ENCODE data around the gene NDUFS2. TPM values are rescaled to one million over a fixed set of nuclear protein-coding genes. Genes with fewer than 3 reads are reported as not detected.

The NDUFS2 gene
- 139 and 181 TPM in 2 replicates for total RNA-seq (2011; cell fraction: chromatin; rRNA removed; ENCODE audit: low replicate concordance)
- 123 and 138 TPM in 2 replicates for total RNA-seq (2011; cell fraction: nucleolus; rRNA removed)
- total RNA-seq (2011; cell fraction: nucleoplasm; rRNA removed): 118 and 147 TPM in 2 replicates
- total RNA-seq (2014; rRNA removed) (158 and 175 TPM in 2 replicates), total RNA-seq (2014; rRNA removed; fragmentation: Illumina TruSeq; extraction: Trizol) (106 and 109 TPM in 2 replicates), total RNA-seq (2015; rRNA removed; fragmentation: Illumina TruSeq; extraction: Trizol) (147 TPM in 2 replicates), total RNA-seq (2021) (86.7 and 87.5 TPM in 2 replicates), polyA plus RNA-seq (2011; rRNA removed) (174 and 176 TPM in 2 replicates), polyA plus RNA-seq (2014; fragmentation: Illumina TruSeq; extraction: Trizol) (140 and 141 TPM in 2 replicates), polyA plus RNA-seq (2014; fragmentation: Nextera tagmentation; extraction: Ambion mirVana) (100 to 1,000 TPM in 1 of 2 experiments, 10 to 100 TPM in 1; 70.0 to 115 TPM), polyA plus RNA-seq (2014; rRNA removed) (172 and 181 TPM in 2 replicates), polyA minus RNA-seq (2011; rRNA and poly(A)+ RNA removed) (175 and 239 TPM in 2 replicates), Bru-seq, nascent RNA (percentile 88 among the genes with signal in this experiment), BruChase-seq, experiment 1, labeled RNA remaining after a 2-hour chase (percentile 84 among the genes with signal in this experiment), BruChase-seq, experiment 2, labeled RNA remaining after a 6-hour chase (percentile 85 among the genes with signal in this experiment)
- 141 and 175 TPM in 2 replicates for polyA plus RNA-seq (2011; cell fraction: cytosol; rRNA removed)
- 131 and 205 TPM in 2 replicates for polyA plus RNA-seq (2011; cell fraction: nucleus; rRNA removed)
- 110 and 131 TPM in 2 replicates for polyA plus RNA-seq (2012)
- 73.7 and 96.6 TPM in 2 replicates for polyA minus RNA-seq (2011; cell fraction: cytosol; rRNA and poly(A)+ RNA removed)
- 55.5 and 93.4 TPM in 2 replicates for polyA minus RNA-seq (2011; cell fraction: nucleus; rRNA and poly(A)+ RNA removed)
- long read RNA-seq, experiment 1, partial matches to known transcripts: 380 of 409 reads
- long read RNA-seq, experiment 1, other reads (novel, unspliced or antisense): 29 of 409 reads
- long read RNA-seq, experiment 2, partial matches to known transcripts: 147 of 172 reads
- long read RNA-seq, experiment 2, other reads (novel, unspliced or antisense): 24 of 172 reads
- long read RNA-seq, experiment 3, partial matches to known transcripts: 264 of 277 reads
- long read RNA-seq, experiment 3, other reads (novel, unspliced or antisense): 13 of 277 reads

DNA sequence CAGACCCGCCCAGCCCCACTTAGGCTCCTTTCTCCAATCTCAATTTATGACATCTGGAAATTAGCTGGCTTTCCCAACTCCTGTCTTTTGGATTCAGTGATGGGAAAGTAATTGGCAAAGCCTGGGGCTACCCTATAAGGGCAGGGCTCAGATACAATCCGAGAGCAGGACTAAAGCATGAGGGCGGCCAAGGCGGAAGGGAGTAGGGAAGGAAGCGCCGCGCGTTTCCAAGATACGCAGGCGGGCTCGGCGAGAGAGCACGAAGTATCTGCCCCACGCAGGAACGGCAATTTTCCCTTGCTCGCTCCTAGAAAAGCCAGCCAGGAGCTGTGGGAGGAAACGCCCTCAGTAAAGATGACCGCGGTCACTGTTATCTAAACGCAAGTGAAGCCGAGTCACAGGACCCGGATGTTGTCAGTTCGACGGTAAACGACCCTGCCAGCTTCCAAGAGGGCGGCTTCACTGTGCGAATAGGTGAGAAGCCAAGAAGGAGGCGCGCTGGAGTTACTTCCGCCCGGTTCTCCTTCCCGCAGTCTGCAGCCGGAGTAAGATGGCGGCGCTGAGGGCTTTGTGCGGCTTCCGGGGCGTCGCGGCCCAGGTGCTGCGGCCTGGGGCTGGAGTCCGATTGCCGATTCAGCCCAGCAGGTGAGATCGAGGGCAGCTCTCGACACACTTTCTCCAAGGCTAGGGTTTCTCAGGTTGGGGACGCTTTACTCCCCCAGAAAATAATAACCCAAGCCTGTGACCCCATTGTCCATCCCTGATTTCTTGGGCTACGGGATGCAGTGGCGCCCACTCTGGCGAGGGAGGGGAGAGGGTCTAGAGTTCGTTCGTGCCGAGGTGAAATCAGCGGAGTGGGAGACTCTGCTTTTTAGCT lies at the start of gene NDUFS2:
NDUFS2 (plus strand) TSS at position 532 of the 877 bp plus-strand sequence; CDS start at position 551, 19 bp downstream.
- H3K9ac ChIP-seq (ENCODE audit: insufficient read depth in 1 of 2, low read depth in 2 of 2, low read length in 2 of 2): peak within 1 kb of the TSS; percentile 83 to 92
- H3K4me3 ChIP-seq: peak within 1 kb of the TSS; percentile 71
- H3K4me2 ChIP-seq (ENCODE audit: insufficient read depth, low read length): peak within 1 kb of the TSS; percentile 97
- WGBS (ENCODE audit: insufficient coverage, low coverage, missing lambda C conversion rate): 2% methylated on average over 53 of the region's 53 CpGs
- H3K4me1 ChIP-seq (replicated peaks in 1 of 2; ENCODE audit: control insufficient read depth in 2 of 2, insufficient read depth in 2 of 2, low read length in 2 of 2): peaks cover 49 to 63% of the 10 kb centered on the region in 2 experiments
- H2AFZ ChIP-seq (ENCODE audit: low read depth, low read length): peak within 1 kb of the TSS; percentile 97
- H3K79me2 ChIP-seq (ENCODE audit: control insufficient read depth, insufficient read depth, low read length): peaks cover 27% of the 10 kb centered on the region
- no peaks in the 10 kb centered on the region for H3K9me3 ChIP-seq (replicated peaks; ENCODE audit: control insufficient read depth, insufficient read depth, low read depth, low read length)
- H3K27me3 ChIP-seq (ENCODE audit: control insufficient read depth in 2 of 2, insufficient read depth in 2 of 2, low read length in 2 of 2): no peaks in the 10 kb centered on the region
- H4K20me1 ChIP-seq (replicated peaks; ENCODE audit: control insufficient read depth, insufficient read depth, low read length): no peaks in the 10 kb centered on the region
- ChIA-PET POLR2A (interaction anchor here (0.6 to 1.9 kb wide), 18 partner anchors 9 to 1290 kb away, joined by 3 to 9 read pairs (median 3); partner anchors contain the start of genes B4GALT3, NIT1, PFDN2 and TOMM40L), CTCF (ENCODE audit: low intra/inter-chr PET ratio) (no interaction called here)
- no peaks in the 10 kb centered on the region for H3K9me1 ChIP-seq (ENCODE audit: control insufficient read depth, insufficient read depth, low read length)
- ATAC-seq (peak; percentile 93), DNase-seq (ENCODE audit: extremely low read depth in 1 of 4, low spot score in 3 of 4) (peak; percentile 85 to 99 (median 88)), FAIRE-seq (peak; percentile 99)
- peak within 1 kb of the TSS; percentile 99 for H3K27ac ChIP-seq (ENCODE audit: extremely low read depth, low read depth, low read length)
- intact Hi-C loops (cut with micrococcal nuclease) (loop anchor here (5.0 kb wide), 1 partner anchor 105 kb away; the partner anchor contains the start of gene MPZ), in situ Hi-C loops (cut with MboI) (no loop called here)
- BruUV-seq (replicated peaks): no TSS peak
- H3K36me3 ChIP-seq (ENCODE audit: control insufficient read depth, insufficient read depth, low read length): peaks cover 36% of the 10 kb centered on the region
- TF ChIP-seq, protein P1, sequence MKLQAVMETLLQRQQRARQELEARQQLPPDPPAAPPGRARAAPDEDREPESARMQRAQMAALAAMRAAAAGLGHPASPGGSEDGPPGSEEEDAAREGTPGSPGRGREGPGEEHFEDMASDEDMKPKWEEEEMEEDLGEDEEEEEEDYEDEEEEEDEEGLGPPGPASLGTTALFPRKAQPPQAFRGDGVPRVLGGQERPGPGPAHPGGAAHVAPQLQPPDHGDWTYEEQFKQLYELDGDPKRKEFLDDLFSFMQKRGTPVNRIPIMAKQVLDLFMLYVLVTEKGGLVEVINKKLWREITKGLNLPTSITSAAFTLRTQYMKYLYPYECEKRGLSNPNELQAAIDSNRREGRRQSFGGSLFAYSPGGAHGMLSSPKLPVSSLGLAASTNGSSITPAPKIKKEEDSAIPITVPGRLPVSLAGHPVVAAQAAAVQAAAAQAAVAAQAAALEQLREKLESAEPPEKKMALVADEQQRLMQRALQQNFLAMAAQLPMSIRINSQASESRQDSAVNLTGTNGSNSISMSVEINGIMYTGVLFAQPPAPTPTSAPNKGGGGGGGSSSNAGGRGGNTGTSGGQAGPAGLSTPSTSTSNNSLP (IDR thresholded peaks at IDR 0.05; ENCODE audit: borderline replicate concordance, low read depth, low read length): no peak
- TF ChIP-seq XRCC5 (IDR thresholded peaks at IDR 0.05; ENCODE audit: low read depth, low read length) (0 out of 2 replicates have a peak, but pooled peaks have one; percentile 22), ZKSCAN1 (IDR thresholded peaks at IDR 0.05; ENCODE audit: low read depth, low read length) (no peak), BRCA1 (IDR thresholded peaks at IDR 0.05) (no peak), BRCA1 (CRISPR knock-in tag; IDR thresholded peaks at IDR 0.05) (no peak), POLR2G (IDR thresholded peaks at IDR 0.05; ENCODE audit: low read depth, low read length) (peak; percentile 94), ZNF76 (CRISPR knock-in tag; IDR thresholded peaks at IDR 0.05; ENCODE audit: borderline replicate concordance) (no peak)
- TF ChIP-seq, protein P2, sequence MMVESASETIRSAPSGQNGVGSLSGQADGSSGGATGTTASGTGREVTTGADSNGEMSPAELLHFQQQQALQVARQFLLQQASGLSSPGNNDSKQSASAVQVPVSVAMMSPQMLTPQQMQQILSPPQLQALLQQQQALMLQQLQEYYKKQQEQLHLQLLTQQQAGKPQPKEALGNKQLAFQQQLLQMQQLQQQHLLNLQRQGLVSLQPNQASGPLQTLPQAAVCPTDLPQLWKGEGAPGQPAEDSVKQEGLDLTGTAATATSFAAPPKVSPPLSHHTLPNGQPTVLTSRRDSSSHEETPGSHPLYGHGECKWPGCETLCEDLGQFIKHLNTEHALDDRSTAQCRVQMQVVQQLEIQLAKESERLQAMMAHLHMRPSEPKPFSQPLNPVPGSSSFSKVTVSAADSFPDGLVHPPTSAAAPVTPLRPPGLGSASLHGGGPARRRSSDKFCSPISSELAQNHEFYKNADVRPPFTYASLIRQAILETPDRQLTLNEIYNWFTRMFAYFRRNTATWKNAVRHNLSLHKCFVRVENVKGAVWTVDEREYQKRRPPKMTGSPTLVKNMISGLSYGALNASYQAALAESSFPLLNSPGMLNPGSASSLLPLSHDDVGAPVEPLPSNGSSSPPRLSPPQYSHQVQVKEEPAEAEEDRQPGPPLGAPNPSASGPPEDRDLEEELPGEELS (CRISPR knock-in tag; IDR thresholded peaks at IDR 0.05; ENCODE audit: borderline replicate concordance): peak; percentile 45; the same call in 1 of the 2 replicates
